Endothelial cell of hepatic sinusoid (primary cell): ENCODE data around the gene PRKCE.
"Not testable (repeated sequence)": the region's sequence is repeated elsewhere in the genome, so short reads cannot be mapped to it uniquely, and the experiment has no call there.

ENCODE experiments used
- in situ Hi-C: cut with HindIII; loops from 2 replicates; pipeline ENCODE4 v1.10.0; 2017; ENCODE audit warnings: low sequenced_read_pairs

PRKCE gene

GRCh38 chr2:45897842-45898241, 246.4 kb downstream of the PRKCE start:
- in situ Hi-C loops = no loop called here

GRCh38 chr2:45898819-45899218, 247.3 kb downstream of the PRKCE start:
- in situ Hi-C loops = no loop called here

- in situ Hi-C loops = no loop called here
These were observed 248.5 kb downstream of the PRKCE start for GRCh38 chr2:45899926-45900325.

DNA sequence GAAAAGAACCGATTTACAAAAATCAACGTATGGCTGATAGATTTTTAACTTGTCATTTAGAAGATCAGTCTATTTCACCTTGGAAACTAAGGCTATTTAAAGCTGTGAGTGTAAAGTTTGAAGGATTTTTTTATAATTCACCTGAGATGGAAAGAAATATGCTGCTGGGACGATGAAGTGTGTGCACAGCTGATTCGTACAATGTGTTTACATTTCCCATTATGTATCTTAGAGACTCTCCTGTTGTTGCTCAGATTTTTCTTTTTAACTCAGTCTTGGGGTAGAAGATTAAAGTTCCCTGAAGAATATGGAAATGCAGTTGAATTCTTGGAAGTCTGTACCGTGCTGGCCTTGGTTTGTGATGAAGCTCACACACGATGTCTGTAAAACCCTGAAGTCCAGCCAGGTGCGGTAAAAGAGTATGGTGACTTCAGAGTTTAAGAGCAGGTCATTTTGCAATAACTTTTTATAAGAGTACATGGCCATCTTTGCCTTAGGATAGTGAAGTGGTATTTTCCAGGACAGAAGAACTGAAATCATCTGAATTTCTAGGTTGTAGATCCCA, 250.1 kb downstream of the PRKCE start:
- in situ Hi-C loops = no loop called here

DNA sequence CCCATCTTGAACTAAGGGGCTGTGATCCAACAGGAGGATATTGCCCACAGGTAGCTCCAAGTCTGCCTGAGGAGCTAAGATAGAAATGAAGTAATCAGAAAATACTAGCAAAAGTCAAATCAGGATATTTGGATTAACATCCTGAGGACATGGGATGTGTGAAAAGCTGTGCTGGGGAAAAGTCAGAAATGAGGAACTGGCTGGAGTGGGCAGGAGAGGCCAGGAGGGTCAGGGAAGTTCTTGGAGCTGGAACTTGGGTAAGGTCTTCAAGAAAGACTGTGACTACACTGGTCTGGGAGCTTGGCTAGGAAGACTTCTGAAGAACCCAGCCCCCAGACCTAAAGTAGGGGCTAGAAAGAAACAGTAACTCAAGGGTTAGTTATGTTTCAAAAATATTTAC, 250.9 kb downstream of the PRKCE start:
- in situ Hi-C loops = no loop called here

DNA sequence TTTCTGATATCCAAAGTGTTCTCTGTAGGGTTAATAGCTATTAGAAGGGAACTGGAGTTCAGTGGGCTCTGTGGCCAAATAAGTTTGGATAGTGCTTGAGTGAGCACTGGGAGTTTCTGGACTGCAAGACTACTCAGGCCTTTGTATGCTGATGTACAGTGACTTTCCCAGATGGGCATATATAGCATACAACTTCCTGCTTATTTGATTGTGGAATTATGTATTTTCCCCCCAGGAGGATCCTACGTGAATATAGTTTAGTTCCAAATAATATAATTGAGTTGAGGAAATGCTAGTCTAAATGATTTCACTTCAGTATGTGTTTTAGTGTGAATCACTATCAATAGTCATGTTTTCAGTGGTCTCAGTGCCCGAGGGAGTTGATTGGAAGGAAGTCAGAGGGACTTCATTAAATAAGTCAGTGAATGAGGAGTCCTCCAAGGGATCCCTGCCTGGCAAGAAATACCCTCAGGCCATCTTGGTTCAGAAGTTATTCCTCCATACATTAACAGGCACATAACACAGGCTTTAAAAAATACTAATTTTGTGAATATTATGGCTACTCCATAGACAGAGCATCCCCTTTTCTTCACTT, 251.4 kb downstream of the PRKCE start:
- in situ Hi-C loops = no loop called here

DNA sequence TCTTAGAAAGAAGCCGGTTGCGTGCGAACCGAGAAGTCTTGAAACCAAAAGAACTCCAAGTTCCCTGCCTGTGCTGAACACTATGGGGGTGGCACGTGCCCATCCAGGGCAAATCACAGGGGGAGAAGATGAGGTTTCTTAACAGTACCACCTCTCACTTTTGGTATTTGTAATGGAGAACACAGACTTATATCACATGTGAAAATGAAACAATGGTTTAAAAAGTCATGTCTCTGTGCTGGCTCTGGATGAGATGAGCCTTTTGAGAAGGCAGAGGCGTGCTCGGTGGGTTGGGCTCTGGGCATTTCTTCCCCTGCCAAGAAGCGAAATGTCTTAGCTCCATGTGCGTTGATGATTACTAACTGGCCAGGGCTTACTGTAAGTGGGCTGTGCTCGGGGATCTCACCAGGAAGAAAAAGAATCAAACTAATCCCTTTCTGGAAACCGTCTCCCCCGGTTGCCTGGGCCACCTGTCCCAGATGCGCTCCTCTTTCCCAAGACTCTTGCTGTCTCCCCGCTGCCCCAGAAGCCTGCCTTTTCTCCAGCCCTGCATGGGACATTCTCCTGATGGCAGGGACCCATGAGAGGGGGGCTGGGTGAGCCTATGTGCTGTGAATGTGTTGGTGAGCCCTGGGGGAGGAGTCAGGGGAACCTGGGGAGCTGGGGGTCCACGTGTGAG, 252.9 kb downstream of the PRKCE start:
- in situ Hi-C loops = no loop called here

- in situ Hi-C loops = no loop called here
These were observed 253.6 kb downstream of the PRKCE start for GRCh38 chr2:45904946-45905631.

GRCh38 chr2:45905632-45905958, 254.1 kb downstream of the PRKCE start:
- in situ Hi-C loops = no loop called here

DNA sequence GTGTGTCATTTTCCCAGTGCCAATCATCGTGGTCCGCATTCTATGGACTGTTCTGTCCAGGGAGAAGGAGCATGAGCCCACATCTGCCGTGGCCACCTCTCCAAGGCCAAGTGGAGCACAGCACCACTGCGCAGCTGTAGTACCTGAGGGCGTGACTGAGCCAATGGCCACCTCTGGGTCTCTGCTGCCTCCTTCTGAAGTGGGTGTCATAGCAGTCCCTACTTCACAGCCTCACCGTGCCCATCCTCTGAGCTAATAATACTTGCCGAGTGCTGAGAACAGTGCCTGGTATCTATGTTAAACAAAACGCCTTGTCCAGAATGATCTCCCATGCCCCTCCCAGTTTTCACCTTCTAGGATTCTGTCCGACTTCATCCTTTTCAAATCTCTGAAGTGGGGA, 256.1 kb downstream of the PRKCE start:
- in situ Hi-C loops = no loop called here

- in situ Hi-C loops = no loop called here
These were observed 257.1 kb downstream of the PRKCE start for GRCh38 chr2:45908316-45909170.

DNA sequence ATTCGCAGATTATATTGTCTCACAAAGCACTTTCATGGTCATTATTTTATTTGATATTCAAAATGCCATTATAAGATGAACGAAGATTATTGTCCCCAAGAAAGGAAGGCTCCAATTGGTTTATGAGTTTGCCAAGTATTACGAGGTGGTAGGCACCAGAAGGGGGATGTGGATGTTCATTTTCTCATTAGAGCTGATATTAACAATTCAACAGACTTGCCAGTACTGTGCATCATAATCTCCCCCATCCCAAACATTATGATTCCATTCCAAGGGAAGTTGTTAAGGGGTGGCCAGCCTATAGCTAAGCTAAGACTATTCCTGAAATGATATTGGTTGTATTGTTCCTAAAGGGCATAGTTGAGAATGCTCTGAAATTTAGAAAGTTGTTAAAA, 257.7 kb downstream of the PRKCE start:
- in situ Hi-C loops = no loop called here

- in situ Hi-C loops = no loop called here
These were observed 258.3 kb downstream of the PRKCE start for GRCh38 chr2:45909677-45910191.

DNA sequence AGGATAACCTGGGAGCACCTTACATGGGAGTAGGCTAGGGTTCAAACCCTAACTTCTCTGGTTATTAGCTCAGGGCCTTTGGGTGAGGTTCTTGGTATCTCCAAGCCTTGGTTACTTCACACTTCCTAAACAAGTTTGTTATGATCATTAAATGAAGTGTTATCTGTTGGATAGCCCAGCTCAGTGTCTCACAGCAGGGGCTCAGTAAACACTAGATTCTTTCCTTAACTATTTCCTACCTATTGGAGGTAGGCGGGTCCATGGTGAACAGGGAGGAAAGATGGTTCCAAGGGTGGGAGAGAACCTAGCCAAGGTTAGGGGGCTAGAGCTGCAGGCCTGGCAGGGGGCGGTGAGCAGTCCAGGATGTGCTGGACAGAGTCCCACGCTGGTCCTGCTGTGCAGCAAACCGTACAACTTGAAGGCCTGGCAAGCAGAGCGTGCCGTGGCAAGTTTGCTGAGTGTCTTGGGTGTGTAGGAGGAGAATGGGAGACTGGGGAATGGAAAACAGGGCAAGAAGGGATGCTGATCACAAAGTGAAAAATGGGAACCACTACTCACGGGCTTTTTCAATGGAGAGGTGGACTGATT, 259.1 kb downstream of the PRKCE start:
- in situ Hi-C loops = no loop called here

- in situ Hi-C loops = no loop called here
These were observed 260.1 kb downstream of the PRKCE start for GRCh38 chr2:45911538-45911937.

DNA sequence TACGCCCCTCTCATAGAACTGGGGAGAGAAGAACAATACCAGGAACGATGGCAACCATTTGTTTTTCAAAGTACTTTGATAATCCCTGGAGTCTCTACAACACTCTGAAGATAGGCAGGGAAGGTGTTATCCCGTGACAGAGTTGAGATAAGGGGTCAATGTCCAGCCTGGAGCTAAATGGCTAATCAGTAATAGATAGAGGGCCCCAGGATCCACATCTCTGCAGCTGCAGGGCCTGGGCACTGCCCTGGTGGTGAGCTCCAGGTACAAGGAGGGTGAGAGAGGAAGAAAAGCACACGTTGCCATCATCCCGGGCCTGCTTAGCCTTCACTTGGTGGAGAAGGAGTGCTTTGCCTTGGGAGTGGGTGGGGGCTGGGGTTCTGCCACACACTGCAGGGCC, 260.6 kb downstream of the PRKCE start:
- in situ Hi-C loops = no loop called here

DNA sequence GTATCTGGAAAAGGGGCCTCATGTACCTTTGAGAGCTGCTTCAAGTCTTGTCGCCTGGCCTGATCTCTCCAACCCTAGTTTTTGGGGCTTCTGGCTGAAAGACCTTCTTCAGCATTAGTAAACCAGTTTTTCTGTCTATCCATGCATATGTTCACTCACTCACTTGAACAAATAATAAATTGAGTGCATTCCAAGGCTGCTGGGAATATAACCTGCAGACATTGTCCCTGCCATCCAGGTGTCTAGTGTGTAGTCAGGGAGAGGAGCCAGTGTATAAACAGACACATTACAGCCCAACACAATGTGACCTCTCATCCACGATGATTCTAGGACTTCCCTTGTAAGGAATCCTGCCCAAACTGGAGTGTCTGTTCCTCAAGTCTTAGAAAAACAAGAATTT, 262.1 kb downstream of the PRKCE start:
- in situ Hi-C loops = no loop called here

GRCh38 chr2:45915523-45915922, 264.0 kb downstream of the PRKCE start:
- in situ Hi-C loops = no loop called here

DNA sequence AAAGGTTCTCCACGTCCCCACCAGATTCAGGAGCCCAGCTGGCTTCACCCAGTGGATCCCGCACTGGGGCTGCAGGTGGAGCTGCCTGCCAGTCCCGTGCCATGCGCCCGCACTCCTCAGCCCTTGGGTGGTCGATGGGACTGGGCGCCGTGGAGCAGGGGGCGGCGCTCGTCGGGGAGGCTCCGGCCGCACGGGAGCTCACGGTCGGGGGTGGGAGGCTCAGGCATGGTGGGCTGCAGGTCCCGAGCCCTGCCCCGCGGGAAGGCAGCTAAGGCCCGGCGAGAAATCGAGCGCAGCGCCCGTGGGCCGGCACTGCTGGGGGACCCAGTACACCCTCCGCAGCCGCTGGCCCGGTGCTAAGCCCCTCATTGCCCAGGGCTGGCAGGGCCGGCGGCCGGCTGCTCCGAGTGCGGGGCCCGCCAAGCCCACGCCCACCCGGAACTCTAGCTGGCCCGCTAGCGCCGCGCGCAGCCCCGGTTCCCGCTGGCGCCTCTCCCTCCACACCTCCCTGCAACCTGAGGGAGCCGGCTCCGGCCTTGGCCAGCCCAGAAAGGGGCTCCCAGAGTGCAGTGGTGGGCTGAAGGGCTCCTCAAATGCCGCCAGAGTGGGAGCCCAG, 266.2 kb downstream of the PRKCE start:
- in situ Hi-C loops = not testable (repeated sequence)

DNA sequence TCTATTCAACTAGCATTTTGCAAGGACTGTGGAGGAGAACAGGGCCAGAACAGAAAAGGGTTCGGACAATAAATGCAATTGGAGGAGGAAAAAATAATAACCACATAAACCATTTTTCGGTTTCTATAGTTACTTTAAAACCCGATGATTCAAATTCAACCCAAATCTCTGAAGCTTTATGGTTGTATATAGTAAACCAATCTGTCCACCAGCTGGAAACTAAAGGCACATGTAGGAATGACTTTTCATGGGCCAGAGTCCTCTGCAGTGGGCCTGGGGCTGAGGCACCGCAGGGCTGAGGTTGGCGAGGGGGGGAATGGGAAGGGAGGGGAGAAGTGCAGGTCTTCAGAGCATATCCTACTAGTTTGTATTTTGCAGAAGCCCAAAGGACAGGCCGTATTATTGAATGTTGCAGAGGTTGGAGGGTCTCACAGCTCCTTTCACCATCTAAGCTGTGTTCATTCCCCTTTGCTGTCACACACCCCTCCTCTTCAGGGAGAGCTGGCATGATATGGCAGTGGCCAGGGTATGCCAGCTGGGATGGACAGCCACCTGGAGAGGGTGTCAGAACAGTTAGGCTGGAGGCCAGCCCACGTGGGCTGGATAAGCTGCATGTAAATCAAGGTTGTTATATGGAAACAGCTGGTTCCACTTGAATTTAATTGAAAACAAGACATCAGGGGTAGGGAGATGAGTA, 267.1 kb downstream of the PRKCE start:
- in situ Hi-C loops = no loop called here
